ENCODE measurements around the gene PODXL.
A peak's percentile ranks its signal among the peaks of the same experiment; 100 is the strongest.

The PODXL gene

GRCh38 chr7:131563918-131564317 is 7.5 kb upstream of the PODXL start:
- no peak for DNase-seq

- no peak for DNase-seq
These were observed 6.5 kb upstream of the PODXL start for GRCh38 chr7:131562941-131563340.

GRCh38 chr7:131560061-131560460 is 3.6 kb upstream of the PODXL start:
- DNase-seq: no peak

- no peak for DNase-seq
These were observed 1.4 kb upstream of the PODXL start for GRCh38 chr7:131557652-131558385.

- no peak for DNase-seq
These were observed 652 bp upstream of the PODXL start for GRCh38 chr7:131556909-131557651.

GRCh38 chr7:131555552-131556052 is 826 bp downstream of the PODXL start:
- DNase-seq: no peak

GRCh38 chr7:131554880-131555516 is 1.4 kb downstream of the PODXL start:
- DNase-seq: no peak

- no peak for DNase-seq
These were observed 2.5 kb downstream of the PODXL start for GRCh38 chr7:131553931-131554330.

- no peak for DNase-seq
These were observed 4.4 kb downstream of the PODXL start for GRCh38 chr7:131552053-131552452.

- no peak for DNase-seq
These were observed 5.6 kb downstream of the PODXL start for GRCh38 chr7:131550846-131551245.

GRCh38 chr7:131548371-131548770 is 8.1 kb downstream of the PODXL start:
- DNase-seq: no peak

- no peak for DNase-seq
These were observed 8.8 kb downstream of the PODXL start for GRCh38 chr7:131547589-131547988.

- DNase-seq: peak in 3 of 5 donors; percentile 16 to 44 (median 21)
These were observed 9.8 kb downstream of the PODXL start for GRCh38 chr7:131546583-131547141.

GRCh38 chr7:131546126-131546525 is 10.3 kb downstream of the PODXL start:
- no peak for DNase-seq

GRCh38 chr7:131544449-131545301 is 11.8 kb downstream of the PODXL start:
- peak in 1 of 5 donors; percentile 19 for DNase-seq

- no peak for DNase-seq
These were observed 12.4 kb downstream of the PODXL start for GRCh38 chr7:131544021-131544420.

- DNase-seq: no peak
These were observed 13.1 kb downstream of the PODXL start for GRCh38 chr7:131543298-131543697.

GRCh38 chr7:131540491-131541162 is 15.8 kb downstream of the PODXL start:
- DNase-seq: no peak

- DNase-seq: no peak
These were observed 17.6 kb downstream of the PODXL start for GRCh38 chr7:131538813-131539179.

- no peak for DNase-seq
These were observed 18.2 kb downstream of the PODXL start for GRCh38 chr7:131538071-131538812.

GRCh38 chr7:131537571-131537978 is 18.9 kb downstream of the PODXL start:
- DNase-seq: no peak
